Lung (tissue), 16 donors: Measurements from ENCODE around the gene LTBR. TPM values are rescaled to one million over a fixed set of nuclear protein-coding genes. Genes with fewer than 3 reads are reported as not detected.

Experiments
- ATAC-seq: fragments of 200-7000 bp; cut with Tn5 transposase; one replicate; pipeline ENCODE4 v1.9.1; 2020; ENCODE audit warnings: moderate number of reproducible peaks; ENCODE audit not compliant: insufficient read depth, low FRiP score
- DNase-seq, 3 donors: peaks; one replicate each; pipeline ENCODE4 v3.0.0-alpha.2; 2013 to 2017
- H3K27ac ChIP-seq, 2 donors: one replicate each; pipeline ENCODE4 v1.5.1; 2013; ENCODE audit warnings: mild to moderate bottlenecking in 2 of 2, moderate library complexity in 2 of 2, control low read depth in 1 of 2, inconsistent platforms in 1 of 2, low read depth in 1 of 2, low read length in 1 of 2
- H3K27me3 ChIP-seq, 3 donors: one replicate each; pipeline ENCODE4 v1.5.1; 2013; ENCODE audit warnings: low read length in 2 of 3; ENCODE audit not compliant: control insufficient read depth in 3 of 3, insufficient read depth in 3 of 3
- H3K36me3 ChIP-seq, 4 donors: one replicate each; pipeline ENCODE4 v1.5.1; 2013; ENCODE audit warnings: low read length in 4 of 4, mild to moderate bottlenecking in 1 of 4, moderate library complexity in 1 of 4; ENCODE audit not compliant: control insufficient read depth in 4 of 4, insufficient read depth in 4 of 4
- H3K4me1 ChIP-seq, 5 donors: one replicate each; pipeline ENCODE4 v1.5.1; 2013; ENCODE audit warnings: low read length in 5 of 5, mild to moderate bottlenecking in 2 of 5, moderate library complexity in 1 of 5; ENCODE audit not compliant: control insufficient read depth in 5 of 5, insufficient read depth in 5 of 5
- H3K4me3 ChIP-seq: one replicate; pipeline ENCODE4 v1.5.1; 2013; ENCODE audit warnings: mild to moderate bottlenecking, control low read depth, moderate library complexity
- H3K9ac ChIP-seq, 2 donors: one replicate each; pipeline ENCODE4 v1.5.1; 2013; ENCODE audit warnings: low read length in 2 of 2, control low read depth in 1 of 2; ENCODE audit not compliant: insufficient read depth in 1 of 2
- H3K9me3 ChIP-seq, 4 donors: one replicate each; pipeline ENCODE4 v1.5.1; 2013; ENCODE audit warnings: low read length in 3 of 4, mild to moderate bottlenecking in 1 of 4, moderate library complexity in 1 of 4; ENCODE audit not compliant: control insufficient read depth in 4 of 4, insufficient read depth in 3 of 4
- WGBS, 2 donors: extraction: QIAGEN DNeasy Blood & Tissue Kit; methylation state at CpG; one replicate each; pipeline ENCODE4 v1.1.7; 2013; 5-methylcytosine and 5-hydroxymethylcytosine counted together
- long read RNA-seq, 5 donors: transcript quantifications; one replicate each; lab custom pipeline, GENCODE V29; 2026
- polyA plus RNA-seq, 2 donors: library from polyadenylated mRNA; stranded (reverse); fragments of 200-250 nt; gene quantifications; one replicate each; pipeline ENCODE4 v1.2.1, GENCODE V29; 2013
- total RNA-seq, 2 donors: library from RNA; depleted of rRNA in 1 of 2; stranded (reverse); fragments of >200 nt in 1 of 2; gene quantifications; one replicate each; pipeline ENCODE4 v1.2.1, GENCODE V29; 2014 to 2021
- TF ChIP-seq, protein P1 (sequence below): IDR thresholded peaks from 2 replicates; pipeline ENCODE4 v1.5.1; 2012; ENCODE audit warnings: mild to moderate bottlenecking; ENCODE audit errors: control extremely low read depth, extremely low read depth
- donor health status: control.
- donor health status: control.
- donor health status: Bipolar disorder and iron deficiency.
- donor health status: healthy.
- donor health status: DM: yes; HTN: yes; CAD: no.

The LTBR gene
- total RNA-seq (100 to 1,000 TPM in 1 of 2 donors, 10 to 100 TPM in 1; 52.6 to 134 TPM), polyA plus RNA-seq (100 to 1,000 TPM; 111 to 134 TPM)
- long read RNA-seq, donor 1, transcript LTBR-201 (10 exons, 2,260 nt): major isoform, 11 of 18 reads
- long read RNA-seq, donor 1, partial matches to known transcripts: 6 of 18 reads
- long read RNA-seq, donor 1, other reads (novel, unspliced or antisense): 0 of 18 reads
- long read RNA-seq, donor 2, partial matches to known transcripts: 8 of 15 reads
- long read RNA-seq, donor 2, other reads (novel, unspliced or antisense): 0 of 15 reads
- long read RNA-seq, donor 3, partial matches to known transcripts: 0 of 8 reads
- long read RNA-seq, donor 3, other reads (novel, unspliced or antisense): 0 of 8 reads
- long read RNA-seq, donor 4, partial matches to known transcripts: 0 of 8 reads
- long read RNA-seq, donor 4, other reads (novel, unspliced or antisense): 5 of 8 reads
- long read RNA-seq, donor 5, transcript LTBR-201 (10 exons, 2,260 nt): major isoform, 9 of 13 reads
- long read RNA-seq, donor 5, partial matches to known transcripts: 0 of 13 reads
- long read RNA-seq, donor 5, other reads (novel, unspliced or antisense): 0 of 13 reads

DNA sequence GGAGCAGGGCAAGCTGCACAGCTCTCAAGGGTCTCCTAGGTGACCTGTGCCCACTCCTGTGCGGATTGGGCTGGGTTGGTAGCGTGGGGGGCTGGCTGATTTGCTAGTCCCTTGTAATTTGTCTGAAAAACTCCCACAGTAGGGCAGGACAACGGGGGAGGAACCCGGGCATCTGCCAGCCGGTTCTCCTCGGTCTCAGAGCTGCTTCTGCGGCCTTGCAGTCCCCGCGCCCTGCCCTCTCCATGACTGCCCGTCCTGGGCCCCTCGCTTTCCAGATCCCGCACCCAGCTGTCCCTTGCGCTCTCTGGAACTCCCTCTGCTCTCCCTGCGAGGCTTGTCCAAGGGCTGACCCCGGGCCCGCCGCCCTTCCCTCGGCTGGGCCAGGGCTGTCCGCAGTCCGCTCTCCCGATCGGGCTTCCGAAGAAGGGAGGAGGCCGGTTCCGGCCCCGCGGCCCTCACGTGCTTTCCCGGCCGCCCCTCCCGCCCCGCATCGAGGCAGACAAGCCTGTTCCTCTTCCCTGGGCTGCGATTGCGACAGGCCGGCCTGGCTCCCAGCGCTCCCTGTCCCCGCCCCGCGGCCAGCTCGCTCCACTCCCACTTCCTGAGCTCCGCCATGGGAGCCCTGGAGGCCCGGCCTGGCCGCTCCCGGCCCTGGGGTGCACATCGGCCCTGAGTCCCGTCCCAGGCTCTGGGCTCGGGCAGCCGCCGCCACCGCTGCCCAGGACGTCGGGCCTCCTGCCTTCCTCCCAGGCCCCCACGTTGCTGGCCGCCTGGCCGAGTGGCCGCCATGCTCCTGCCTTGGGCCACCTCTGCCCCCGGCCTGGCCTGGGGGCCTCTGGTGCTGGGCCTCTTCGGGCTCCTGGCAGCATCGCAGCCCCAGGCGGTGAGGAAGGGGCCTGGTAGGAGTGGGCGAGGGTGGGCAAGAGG is at the start of gene LTBR:
Gene LTBR (plus strand): TSS at position 591 of the 927 bp plus-strand sequence. CDS start 197 bp downstream, at position 788.
- ATAC-seq: peak; percentile 93
- TF ChIP-seq, protein P1, sequence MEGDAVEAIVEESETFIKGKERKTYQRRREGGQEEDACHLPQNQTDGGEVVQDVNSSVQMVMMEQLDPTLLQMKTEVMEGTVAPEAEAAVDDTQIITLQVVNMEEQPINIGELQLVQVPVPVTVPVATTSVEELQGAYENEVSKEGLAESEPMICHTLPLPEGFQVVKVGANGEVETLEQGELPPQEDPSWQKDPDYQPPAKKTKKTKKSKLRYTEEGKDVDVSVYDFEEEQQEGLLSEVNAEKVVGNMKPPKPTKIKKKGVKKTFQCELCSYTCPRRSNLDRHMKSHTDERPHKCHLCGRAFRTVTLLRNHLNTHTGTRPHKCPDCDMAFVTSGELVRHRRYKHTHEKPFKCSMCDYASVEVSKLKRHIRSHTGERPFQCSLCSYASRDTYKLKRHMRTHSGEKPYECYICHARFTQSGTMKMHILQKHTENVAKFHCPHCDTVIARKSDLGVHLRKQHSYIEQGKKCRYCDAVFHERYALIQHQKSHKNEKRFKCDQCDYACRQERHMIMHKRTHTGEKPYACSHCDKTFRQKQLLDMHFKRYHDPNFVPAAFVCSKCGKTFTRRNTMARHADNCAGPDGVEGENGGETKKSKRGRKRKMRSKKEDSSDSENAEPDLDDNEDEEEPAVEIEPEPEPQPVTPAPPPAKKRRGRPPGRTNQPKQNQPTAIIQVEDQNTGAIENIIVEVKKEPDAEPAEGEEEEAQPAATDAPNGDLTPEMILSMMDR: no peak
- Histone ChIP-seq H3K27me3 (no peaks in the 10 kb centered on the region), H3K9ac (peak within 1 kb of the TSS; percentile 67 to 75), H3K4me3 (peak within 1 kb of the TSS; percentile 94), H3K9me3 (no peaks in the 10 kb centered on the region), H3K27ac (peak within 1 kb of the TSS; percentile 82 to 94), H3K4me1 (peaks cover 0 to 35% (median 21%) of the 10 kb centered on the region in 5 donors), H3K36me3 (peaks cover 0 to 21% (median 20%) of the 10 kb centered on the region in 4 donors)
- 3 to 6% methylated on average over 48 to 62 of the region's 62 CpGs for WGBS, 2 donors
- peak; percentile 95 to 97 (median 96) for DNase-seq

DNA sequence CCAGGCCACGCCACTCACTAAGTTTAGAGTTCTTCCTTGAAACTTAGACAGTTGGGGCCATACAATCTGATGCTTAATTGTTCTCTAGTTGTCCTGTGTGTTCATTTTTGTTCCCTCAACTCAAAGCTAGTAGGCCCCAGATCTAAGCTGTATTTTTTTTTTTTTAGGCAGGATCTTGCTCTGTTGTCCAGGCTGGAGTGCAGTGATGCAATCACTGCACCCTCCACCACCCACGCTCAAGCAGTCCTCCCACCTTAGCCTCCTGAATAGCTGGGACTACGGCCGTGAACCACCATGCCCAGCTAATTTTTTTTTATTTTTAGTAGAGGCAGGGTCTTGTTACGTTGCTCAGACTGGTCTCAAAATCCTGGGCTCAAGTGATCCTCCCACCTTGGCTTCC is 49.6 kb upstream of the LTBR start:
- no peak for ATAC-seq
- no peak overlapping the region for H3K4me3 ChIP-seq
- TF ChIP-seq, protein P1: no peak

DNA sequence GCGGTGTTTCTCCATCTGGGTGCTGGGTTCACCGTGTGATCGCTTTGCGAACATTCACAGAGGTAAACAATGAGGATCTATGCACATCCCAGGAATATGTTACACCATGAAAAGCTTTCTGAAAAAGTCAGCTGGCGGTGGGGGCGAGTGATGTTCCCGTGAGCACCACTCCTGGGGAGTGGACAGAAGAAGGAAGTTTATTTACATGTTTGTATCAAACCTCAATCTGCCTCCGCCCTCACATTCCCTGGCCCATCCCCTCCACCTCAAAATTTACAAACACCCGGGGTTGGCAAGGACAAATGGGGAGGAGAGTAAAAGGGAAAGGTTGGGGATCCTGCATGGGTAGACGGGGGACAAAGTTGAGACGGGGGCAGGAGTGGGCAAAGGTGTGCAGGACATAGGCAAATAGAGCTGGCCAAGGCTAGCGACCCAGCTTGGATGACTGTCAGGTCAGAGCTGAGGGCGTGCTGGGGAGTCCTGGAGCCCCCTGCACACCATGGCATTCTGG is 49.0 kb upstream of the LTBR start:
- Histone ChIP-seq H3K9ac (peak overlapping the region in 1 of 2 donors; percentile 1), H3K4me1 (peaks cover 25 to 56% (median 38%) of the 10 kb centered on the region in 5 donors), H3K27me3 (no peaks in the 10 kb centered on the region), H3K27ac (peak overlapping the region; percentile 91 to 99), H3K9me3 (no peaks in the 10 kb centered on the region), H3K36me3 (peaks cover 26 to 37% (median 35%) of the 10 kb centered on the region in 4 donors), H3K4me3 (no peak overlapping the region)
- TF ChIP-seq, protein P1: no peak
- DNase-seq (no peak), ATAC-seq (no peak)
- 25 to 37% methylated on average over 13 of the region's 13 CpGs for WGBS, 2 donors

More for the DNA sequence above, 49.6 kb upstream of the LTBR start:
- WGBS, 2 donors: 51 to 58% methylated on average over 5 of the region's 5 CpGs
- peaks cover 32 to 42% (median 34%) of the 10 kb centered on the region in 4 donors for H3K36me3 ChIP-seq
- no peaks in the 10 kb centered on the region for H3K9me3 ChIP-seq
- peak overlapping the region; percentile 91 to 99 for H3K27ac ChIP-seq
- H3K4me1 ChIP-seq: peaks cover 22 to 49% (median 33%) of the 10 kb centered on the region in 5 donors
- no peak overlapping the region for H3K9ac ChIP-seq
- DNase-seq: no peak
- no peaks in the 10 kb centered on the region for H3K27me3 ChIP-seq
